ENCODE results near the gene OR4K13.

OR4K13 gene

GRCh38 chr14:20035938-20036337, at the start of gene OR4K13:
Gene OR4K13 (minus strand): TSS chr14:20036038. CDS start chr14:20034758, 1,280 bp downstream.
- DNase-seq, result no peak

- DNase-seq, result no peak
Observed at GRCh38 chr14:20059745-20060144, 23.9 kb upstream of the OR4K13 start, which contains the start of gene OR4L1. Gene OR4L1 (plus strand): TSS chr14:20060045. CDS start chr14:20060045, 0 bp downstream.

- no peak for DNase-seq
Observed at GRCh38 chr14:20048202-20048601, 12.4 kb upstream of the OR4K13 start.

- no peak for DNase-seq
Observed at GRCh38 chr14:20044243-20044642, 8.4 kb upstream of the OR4K13 start.

- no peak for DNase-seq
Observed at GRCh38 chr14:20035449-20035848, 389 bp downstream of the OR4K13 start.

- DNase-seq, result no peak
Observed at GRCh38 chr14:20031058-20031457, 4.8 kb downstream of the OR4K13 start.

- DNase-seq, result no peak
Observed at GRCh38 chr14:20019257-20019865, 16.5 kb downstream of the OR4K13 start, which contains the start of gene OR4K14. Gene OR4K14 (minus strand): TSS chr14:20019307. CDS start chr14:20015193, 4,114 bp downstream.

GRCh38 chr14:20008156-20008555, 27.7 kb downstream of the OR4K13 start:
- DNase-seq, result no peak

GRCh38 chr14:20002319-20002718, 33.5 kb downstream of the OR4K13 start:
- DNase-seq, result no peak

- DNase-seq, result no peak
Observed at GRCh38 chr14:20001863-20002262, 34.0 kb downstream of the OR4K13 start, which contains the start of gene OR4Q2. Gene OR4Q2 (plus strand): TSS chr14:20002163.

- no peak for DNase-seq
Observed at GRCh38 chr14:19993438-19993837, 42.4 kb downstream of the OR4K13 start.

Data from NCI-H1436 (cell line).